PC-3 (cell line): ENCODE measurements around the gene PPP3R1. TPM values are rescaled to one million over a fixed set of nuclear protein-coding genes. Genes with fewer than 3 reads are reported as not detected.

Source experiments
- ATAC-seq: fragments of 200-7000 bp; cut with Tn5 transposase; 2 replicates; pipeline ENCODE4 v1.9.1; 2020; ENCODE audit warnings: mild to moderate bottlenecking, moderate library complexity
- BruUV-seq: library from RNA; stranded (reverse); fragments of 400-500 nt; replicated peaks from 2 replicates; lab custom pipeline; 2021; lab: Mats Ljungman, UMichigan
- CTCF ChIA-PET: fragments of 300-600 bp; sonication (Branson Sonifier 250); formaldehyde crosslinking; loops from one replicate; lab custom pipeline; 2022; ENCODE audit warnings: antibody characterized with exemption; lab: Charles Lee
- POLR2A ChIA-PET: fragments of 300-600 bp; sonication (Branson Sonifier 250); formaldehyde crosslinking; loops from one replicate; lab custom pipeline; 2022; ENCODE audit warnings: antibody characterized with exemption; ENCODE audit not compliant: unreplicated experiment; lab: Charles Lee
- DNase-seq: peaks from one replicate; pipeline ENCODE4 v3.0.0-alpha.2; 2015
- H2AFZ ChIP-seq: fragments of 300-600 bp; sonication (generic); 2 replicates; pipeline ENCODE4 v1.6.0; 2016; ENCODE audit warnings: antibody characterized with exemption, low read length
- H3F3A ChIP-seq: fragments of 300-600 bp; sonication (generic); one replicate; pipeline ENCODE4 v1.6.0; 2017; ENCODE audit warnings: antibody characterized with exemption, low read length, control low read depth, mild to moderate bottlenecking; ENCODE audit not compliant: unreplicated experiment
- H3K27ac ChIP-seq: fragments of 300-600 bp; sonication (generic); 2 replicates; pipeline ENCODE4 v1.5.1; 2016; ENCODE audit warnings: mild to moderate bottlenecking, low read length
- H3K27me3 ChIP-seq: fragments of 300-600 bp; sonication (generic); 2 replicates; pipeline ENCODE4 v1.6.1; 2016; ENCODE audit warnings: low read length, mixed read lengths
- H3K36me3 ChIP-seq: fragments of 300-600 bp; sonication (generic); 2 replicates; pipeline ENCODE4 v1.6.1; 2016; ENCODE audit warnings: low read depth, mixed run types, low read length, mixed read lengths
- H3K4me1 ChIP-seq: fragments of 300-600 bp; sonication (generic); 2 replicates; pipeline ENCODE4 v1.5.1; 2016; ENCODE audit warnings: low read length; ENCODE audit not compliant: insufficient read depth
- H3K4me2 ChIP-seq: fragments of 300-600 bp; sonication (generic); 2 replicates; pipeline ENCODE4 v1.6.0; 2016; ENCODE audit warnings: low read length
- H3K4me3 ChIP-seq: fragments of 300-600 bp; sonication (generic); 2 replicates; pipeline ENCODE4 v1.5.1; 2016; ENCODE audit warnings: mild to moderate bottlenecking, low read length, mixed read lengths
- H3K79me2 ChIP-seq: fragments of 300-600 bp; sonication (generic); 2 replicates; pipeline ENCODE4 v1.6.1; 2017; ENCODE audit warnings: low read length, mixed read lengths
- H3K9ac ChIP-seq: fragments of 300-600 bp; sonication (generic); 2 replicates; pipeline ENCODE4 v1.6.0; 2016; ENCODE audit warnings: mild to moderate bottlenecking, low read length
- H3K9me2 ChIP-seq: fragments of 300-600 bp; sonication (generic); replicated peaks from 2 replicates; pipeline ENCODE4 v1.6.1; 2016; ENCODE audit warnings: mixed run types, low read length, mixed read lengths
- H3K9me3 ChIP-seq: fragments of 300-600 bp; sonication (generic); 2 replicates; pipeline ENCODE4 v1.6.1; 2016; ENCODE audit warnings: low read length, mixed read lengths
- H4K20me1 ChIP-seq: fragments of 300-600 bp; sonication (generic); 2 replicates; pipeline ENCODE4 v1.6.1; 2016; ENCODE audit warnings: low read length, mixed read lengths
- CTCF ChIP-seq: fragments of 300-600 bp; sonication (generic); conservative IDR thresholded peaks from 2 replicates; pipeline ENCODE4 v1.5.1; 2017; ENCODE audit warnings: antibody characterized with exemption, low read depth, mild to moderate bottlenecking, low read length
- EZH2 ChIP-seq: fragments of 300-600 bp; sonication (generic); IDR thresholded peaks from one replicate; pipeline ENCODE4 v1.6.1; 2017; ENCODE audit warnings: antibody characterized with exemption, mild to moderate bottlenecking, low read length; ENCODE audit not compliant: unreplicated experiment
- EZH2phosphoT487 ChIP-seq: fragments of 300-600 bp; sonication (generic); IDR thresholded peaks from 2 replicates; pipeline ENCODE4 v1.6.1; 2018; ENCODE audit warnings: mild to moderate bottlenecking, antibody characterized with exemption, low read length, borderline replicate concordance
- intact Hi-C: fragments of 100-400 bp; cut with micrococcal nuclease; formaldehyde crosslinking; loops from 2 replicates; pipeline ENCODE4 v1.9.0; 2023
- total RNA-seq: library from RNA; depleted of rRNA; stranded (reverse); fragments of >200 nt; gene quantifications from 2 replicates; pipeline ENCODE4 v1.2.3, GENCODE V29; 2014

The PPP3R1 gene
- total RNA-seq, 1 experiment from 2014 or later = 13.7 TPM

DNA sequence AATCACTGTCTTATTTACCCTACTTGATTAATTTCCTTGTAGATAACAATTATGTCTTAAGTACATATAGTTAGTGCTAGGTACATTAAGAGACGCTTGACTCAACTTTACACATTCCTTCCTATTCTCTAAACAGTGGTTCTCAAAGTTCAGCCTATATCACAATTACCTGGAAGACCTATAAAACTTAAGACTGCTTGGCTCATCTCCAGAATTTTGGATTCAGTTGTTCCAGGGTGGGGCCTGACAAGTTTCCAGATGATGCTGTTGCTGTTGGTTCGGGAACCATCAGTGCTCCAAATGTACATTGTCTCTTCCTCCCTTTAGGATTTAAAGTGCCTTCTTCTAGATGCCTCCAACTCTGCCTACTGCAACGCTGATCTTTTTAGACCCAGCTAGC is 4.0 kb downstream of the PPP3R1 start:
- Histone ChIP-seq H3K36me3 (no peaks in the 10 kb centered on the region), H3K9ac (no peak overlapping the region), H3K4me3 (peak overlapping the region; percentile 74; the same call in 1 of the 2 replicates), H3K9me2 (no peaks in the 10 kb centered on the region), H3K79me2 (peaks cover 88% of the 10 kb centered on the region), H2AFZ (no peak overlapping the region), H3K27me3 (no peaks in the 10 kb centered on the region), H3K27ac (no peak overlapping the region; the same call in 1 of the 2 replicates), H3K9me3 (no peaks in the 10 kb centered on the region), H4K20me1 (peaks cover 62% of the 10 kb centered on the region), H3F3A (no peaks in the 10 kb centered on the region), H3K4me2 (peak overlapping the region; percentile 94), H3K4me1 (peaks cover 25% of the 10 kb centered on the region)
- no TSS peak for BruUV-seq
- intact Hi-C loops = no loop called here
- ATAC-seq (no peak), DNase-seq (peak; percentile 60)
- no peak for TF ChIP-seq EZH2phosphoT487
- no peak for TF ChIP-seq CTCF
- no peak for TF ChIP-seq EZH2
- ChIA-PET POLR2A (no interaction called here), CTCF (no interaction called here)

- no peaks in the 10 kb centered on the region for H3K36me3 ChIP-seq
- ChIA-PET POLR2A (no interaction called here), CTCF (no interaction called here)
- no TSS peak for BruUV-seq
- H3K27me3 ChIP-seq = no peaks in the 10 kb centered on the region
- ATAC-seq (no peak), DNase-seq (no peak)
- H3K9ac ChIP-seq = no peak overlapping the region
- H3K4me3 ChIP-seq = no peak overlapping the region
- intact Hi-C loops = no loop called here
- H2AFZ ChIP-seq = no peak overlapping the region
- H3K79me2 ChIP-seq = peaks cover 100% of the 10 kb centered on the region
- H4K20me1 ChIP-seq = peaks cover 75% of the 10 kb centered on the region
- no peaks in the 10 kb centered on the region for H3F3A ChIP-seq
- H3K9me2 ChIP-seq = no peaks in the 10 kb centered on the region
- TF ChIP-seq CTCF = no peak
- no peak for TF ChIP-seq EZH2
- TF ChIP-seq EZH2phosphoT487 = no peak
- H3K9me3 ChIP-seq = no peaks in the 10 kb centered on the region
- H3K27ac ChIP-seq = no peak overlapping the region
- peaks cover 25% of the 10 kb centered on the region for H3K4me1 ChIP-seq
- no peak overlapping the region for H3K4me2 ChIP-seq
These were observed 5.9 kb downstream of the PPP3R1 start for GRCh38 chr2:68246396-68246795.

- peaks cover 74% of the 10 kb centered on the region for H4K20me1 ChIP-seq
- peaks cover 100% of the 10 kb centered on the region for H3K79me2 ChIP-seq
- H3K9me2 ChIP-seq = no peaks in the 10 kb centered on the region
- H3K4me1 ChIP-seq = peaks cover 25% of the 10 kb centered on the region
- no peak for DNase-seq
- H2AFZ ChIP-seq = no peak overlapping the region
- H3K27ac ChIP-seq = no peak overlapping the region
- no peaks in the 10 kb centered on the region for H3K27me3 ChIP-seq
- H3K4me2 ChIP-seq = no peak overlapping the region
- ATAC-seq = no peak
- no peak overlapping the region for H3K4me3 ChIP-seq
- H3F3A ChIP-seq = no peaks in the 10 kb centered on the region
- intact Hi-C loops = no loop called here
- no peak overlapping the region for H3K9ac ChIP-seq
- ChIA-PET POLR2A (no interaction called here), CTCF (no interaction called here)
- no peak for TF ChIP-seq EZH2
- TF ChIP-seq EZH2phosphoT487 = no peak
- no peak for TF ChIP-seq CTCF
- BruUV-seq = no TSS peak
- no peaks in the 10 kb centered on the region for H3K36me3 ChIP-seq
- H3K9me3 ChIP-seq = no peaks in the 10 kb centered on the region
These were observed 6.7 kb downstream of the PPP3R1 start for GRCh38 chr2:68245672-68246071.
